GM21529 (cell line): ENCODE measurements around the gene LANCL3.
A peak's percentile ranks its signal among the peaks of the same experiment; 100 is the strongest.
"Not testable (repeated sequence)": the region's sequence is repeated elsewhere in the genome, so short reads cannot be mapped to it uniquely, and the experiment has no call there.

Source experiments
- ATAC-seq: cut with Tn5 transposase; IDR thresholded peaks from one replicate; pipeline ENCODE4 v1.9.1; 2021; ENCODE audit not compliant: unreplicated experiment

LANCL3 gene

GRCh38 chrX:37609727-37610126 lies 38.3 kb downstream of the LANCL3 start:
- no peak for ATAC-seq

GRCh38 chrX:37613933-37614332 lies 42.5 kb downstream of the LANCL3 start:
- no peak for ATAC-seq

GRCh38 chrX:37627602-37628001 lies 56.1 kb downstream of the LANCL3 start:
- ATAC-seq = no peak

- no peak for ATAC-seq
These were observed 66.6 kb downstream of the LANCL3 start for GRCh38 chrX:37638047-37638446.

GRCh38 chrX:37640142-37640541 lies 68.7 kb downstream of the LANCL3 start:
- ATAC-seq = no peak

GRCh38 chrX:37641859-37642258 lies 70.4 kb downstream of the LANCL3 start:
- no peak for ATAC-seq

- no peak for ATAC-seq
These were observed 73.2 kb downstream of the LANCL3 start for GRCh38 chrX:37644381-37645305.

GRCh38 chrX:37646254-37646653 lies 74.8 kb downstream of the LANCL3 start:
- no peak for ATAC-seq

GRCh38 chrX:37650879-37651278 lies 79.4 kb downstream of the LANCL3 start:
- ATAC-seq = not testable (repeated sequence)

- no peak for ATAC-seq
These were observed 80.5 kb downstream of the LANCL3 start for GRCh38 chrX:37651921-37652452.

- no peak for ATAC-seq
These were observed 81.2 kb downstream of the LANCL3 start for GRCh38 chrX:37652589-37653231.

- ATAC-seq = no peak
These were observed 82.1 kb downstream of the LANCL3 start for GRCh38 chrX:37653397-37654085.

GRCh38 chrX:37658343-37659030 lies 87.0 kb downstream of the LANCL3 start:
- no peak for ATAC-seq

GRCh38 chrX:37659047-37659446 lies 87.6 kb downstream of the LANCL3 start:
- no peak for ATAC-seq

GRCh38 chrX:37662181-37662580 lies 90.7 kb downstream of the LANCL3 start:
- no peak for ATAC-seq

- ATAC-seq = no peak
These were observed 95.1 kb downstream of the LANCL3 start for GRCh38 chrX:37666516-37666915.

- no peak for ATAC-seq
These were observed 95.7 kb downstream of the LANCL3 start for GRCh38 chrX:37667141-37667540.

GRCh38 chrX:37672563-37672962 lies 101.1 kb downstream of the LANCL3 start:
- ATAC-seq = no peak

- ATAC-seq = no peak
These were observed 105.3 kb downstream of the LANCL3 start for GRCh38 chrX:37676811-37677210.

- ATAC-seq = no peak
These were observed 105.8 kb downstream of the LANCL3 start for GRCh38 chrX:37677243-37677642.

GRCh38 chrX:37677765-37678164 lies 106.3 kb downstream of the LANCL3 start:
- peak; percentile 92 for ATAC-seq
